HG03342 (cell line): Measurements from ENCODE around the gene CLEC18B.
A peak's percentile ranks its signal among the peaks of the same experiment; 100 is the strongest.
"Not testable (repeated sequence)": the region's sequence is repeated elsewhere in the genome, so short reads cannot be mapped to it uniquely, and the experiment has no call there.

Experiments
- ATAC-seq: cut with Tn5 transposase; IDR thresholded peaks from one replicate; pipeline ENCODE4 v1.9.1; 2021; ENCODE audit warnings: mild to moderate bottlenecking, moderate library complexity; ENCODE audit not compliant: unreplicated experiment

The CLEC18B gene

DNA sequence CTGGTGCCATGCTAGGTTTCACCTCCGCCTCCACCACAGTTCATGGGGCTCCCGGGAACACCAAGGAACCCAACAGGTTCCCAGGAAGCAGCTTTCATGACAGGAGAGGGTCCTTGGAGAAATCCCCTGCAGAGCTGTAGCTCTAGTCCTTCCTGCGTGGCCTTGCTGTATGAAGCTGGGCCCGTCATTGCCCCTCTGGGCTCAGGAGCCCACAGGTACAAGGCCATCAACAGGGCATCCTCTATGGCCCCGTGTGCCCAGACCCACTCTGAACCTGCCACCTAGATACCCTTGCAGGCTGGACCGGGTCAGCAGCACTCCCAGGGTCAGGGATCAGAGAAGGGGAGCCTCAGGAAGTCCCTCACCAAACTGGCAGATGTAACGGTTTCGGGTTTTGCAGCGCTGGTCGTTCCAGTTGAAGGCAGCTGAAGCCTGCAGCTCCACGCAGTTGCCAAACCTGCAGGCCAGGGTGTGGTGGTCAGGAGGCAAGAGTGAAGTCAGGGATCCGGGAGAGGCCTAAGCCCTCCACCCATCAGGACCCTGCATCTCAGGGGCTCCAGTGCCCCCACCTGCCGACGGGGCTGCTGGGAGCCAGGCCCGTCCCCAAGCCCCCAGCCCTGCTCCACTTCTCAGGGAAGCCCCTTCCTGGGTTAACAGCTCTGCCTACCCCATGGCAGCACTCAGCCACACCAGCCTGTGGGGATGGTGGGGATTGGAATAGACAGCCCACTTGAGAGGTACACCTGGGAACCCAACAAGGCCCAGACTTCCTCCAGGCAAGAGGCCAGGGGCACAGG, 11.9 kb downstream of the CLEC18B start:
- not testable (repeated sequence) for ATAC-seq

DNA sequence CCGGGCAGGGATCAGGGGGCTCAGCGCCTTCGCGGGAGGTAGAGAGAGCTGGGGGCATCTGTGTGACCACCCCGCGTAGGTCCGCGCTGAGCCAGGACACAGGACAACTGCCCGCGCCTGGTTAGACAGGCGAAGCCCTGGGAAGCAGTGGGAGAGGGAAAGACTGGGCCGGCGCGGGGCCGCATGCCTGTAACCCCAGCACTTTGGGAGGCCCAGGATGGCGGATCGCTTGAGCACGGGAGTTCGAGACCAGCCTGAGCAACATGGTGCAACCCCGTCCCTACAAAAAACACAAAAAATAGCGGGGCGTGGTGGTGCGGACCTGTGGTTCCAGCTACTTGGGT, 13.9 kb downstream of the CLEC18B start:
- ATAC-seq, result not testable (repeated sequence)

DNA sequence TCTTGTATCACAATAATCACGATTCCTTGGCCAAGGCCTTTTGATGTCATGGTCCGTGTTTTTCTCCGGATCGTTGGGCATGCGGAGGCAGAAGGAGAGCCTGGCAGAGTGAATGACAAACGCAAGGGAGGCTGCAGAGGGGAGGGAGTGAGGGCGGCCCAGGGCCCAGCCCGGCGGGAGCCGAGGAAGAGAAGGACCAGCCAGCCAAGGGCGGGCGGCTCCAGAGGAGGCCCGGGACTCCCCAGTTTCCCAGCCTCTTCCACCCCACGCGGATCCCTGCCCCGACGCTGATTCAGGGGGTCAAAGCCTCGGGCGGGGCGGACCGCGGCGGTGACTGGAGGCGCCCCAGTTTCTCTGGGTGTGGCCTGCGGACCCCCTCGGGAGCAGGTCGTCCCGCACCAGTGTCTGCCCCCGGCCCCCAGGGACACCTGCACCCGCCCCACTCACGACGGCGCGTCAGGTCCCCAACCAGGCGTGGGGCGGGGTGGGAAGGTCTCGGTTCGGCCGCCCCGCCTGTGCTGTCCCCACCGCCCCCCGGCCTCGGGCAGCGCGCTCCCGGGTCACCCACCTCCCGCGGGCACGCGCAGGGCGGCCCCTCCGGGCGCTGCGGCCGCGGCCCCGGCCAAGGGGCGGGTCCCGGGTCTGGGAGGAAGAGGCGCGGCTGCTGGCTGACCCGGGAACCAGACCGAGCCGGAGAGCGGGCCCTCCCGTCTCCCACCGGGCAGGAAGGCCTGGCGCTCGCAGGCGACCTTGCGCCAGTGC, 14.5 kb downstream of the CLEC18B start:
- ATAC-seq, result not testable (repeated sequence)

DNA sequence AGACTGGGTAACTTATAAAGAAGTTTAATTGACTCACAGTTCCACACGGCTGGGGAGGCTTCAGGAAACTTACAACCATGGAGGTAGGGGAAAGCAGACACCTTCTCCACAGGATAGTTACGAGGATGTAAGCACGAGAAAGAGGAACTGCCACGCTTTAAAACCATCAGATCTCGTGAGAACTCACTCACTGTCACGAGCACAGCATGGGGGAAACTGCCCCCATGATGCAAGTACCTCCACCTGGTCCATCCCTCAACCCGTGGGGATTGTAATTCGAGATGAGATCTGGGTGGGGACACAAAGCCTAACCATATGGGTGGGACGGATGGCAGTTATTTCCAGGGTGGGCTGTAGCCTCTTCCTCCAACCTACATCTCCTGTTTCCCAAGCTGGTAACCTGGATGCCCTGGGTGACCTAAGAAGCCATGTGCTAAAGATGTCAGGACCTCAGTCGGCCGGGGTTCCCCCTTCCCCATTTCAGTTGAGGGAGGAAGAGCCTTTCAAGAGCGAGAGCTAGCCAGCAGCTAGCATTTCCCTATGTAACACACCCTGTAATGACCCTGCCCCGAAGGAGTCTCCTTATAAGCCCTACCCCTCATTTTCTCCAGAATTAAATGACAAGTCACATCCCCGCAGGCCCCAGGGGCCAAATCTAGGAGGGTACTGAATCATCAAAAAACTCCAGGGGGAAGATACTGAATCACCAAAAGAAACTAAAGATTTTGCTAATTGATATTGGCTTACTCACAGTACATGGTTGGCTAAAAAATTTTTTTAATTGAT, 16.9 kb downstream of the CLEC18B start:
- not testable (repeated sequence) for ATAC-seq

DNA sequence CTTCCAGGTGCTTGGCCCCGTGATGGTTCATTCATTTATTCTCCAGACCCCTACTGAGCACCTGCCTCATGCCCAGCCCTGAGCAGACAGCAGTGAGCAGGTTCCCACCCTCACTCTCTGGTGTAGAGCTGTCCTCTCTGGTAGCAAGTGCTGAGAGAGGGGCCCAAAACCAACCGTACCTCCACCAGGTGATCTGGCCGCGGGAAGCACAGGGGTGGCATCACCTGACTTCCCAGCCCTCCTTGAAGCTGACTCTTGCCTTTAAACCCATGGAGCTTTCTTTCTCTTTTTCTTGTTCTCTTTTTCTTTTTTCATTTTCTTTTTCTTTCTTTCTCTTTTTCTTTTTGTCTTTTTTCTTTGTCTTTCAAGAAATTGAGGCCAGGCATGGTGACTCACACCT, 21.0 kb downstream of the CLEC18B start:
- ATAC-seq, result not testable (repeated sequence)

DNA sequence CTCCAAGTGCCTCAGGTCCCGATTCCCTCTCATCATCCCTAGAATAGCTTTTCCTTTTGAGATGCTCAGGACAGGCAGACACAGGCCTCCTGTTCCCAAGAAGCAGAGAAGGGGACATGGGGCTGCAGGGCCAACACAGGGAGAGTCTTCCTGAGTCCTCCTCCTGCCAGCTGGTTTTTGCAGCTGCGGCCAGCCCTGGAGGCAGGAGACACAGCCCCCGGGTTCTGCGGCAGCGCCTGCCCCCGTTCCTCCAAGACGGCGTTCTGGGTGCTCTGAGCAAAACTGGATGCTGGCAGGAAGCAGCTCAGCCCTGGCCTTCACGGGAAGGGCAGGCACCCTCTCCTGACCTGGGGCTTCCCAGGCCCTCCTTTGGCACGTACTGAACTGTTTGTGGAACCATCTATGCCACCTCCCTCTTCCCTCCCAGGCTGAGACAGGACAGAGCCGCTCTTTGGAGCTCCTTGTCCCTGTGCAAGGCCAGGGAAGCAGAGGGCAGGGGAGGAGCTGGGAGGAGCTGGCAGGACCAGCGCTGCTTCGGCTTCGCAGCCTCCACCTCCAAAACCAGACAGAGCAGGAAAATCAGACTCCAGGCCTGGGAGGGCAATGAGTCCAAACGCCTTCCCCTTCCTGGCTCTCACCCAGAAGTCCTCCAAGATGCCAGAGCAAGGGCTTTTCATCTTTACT, 22.9 kb downstream of the CLEC18B start:
- ATAC-seq, result not testable (repeated sequence)

DNA sequence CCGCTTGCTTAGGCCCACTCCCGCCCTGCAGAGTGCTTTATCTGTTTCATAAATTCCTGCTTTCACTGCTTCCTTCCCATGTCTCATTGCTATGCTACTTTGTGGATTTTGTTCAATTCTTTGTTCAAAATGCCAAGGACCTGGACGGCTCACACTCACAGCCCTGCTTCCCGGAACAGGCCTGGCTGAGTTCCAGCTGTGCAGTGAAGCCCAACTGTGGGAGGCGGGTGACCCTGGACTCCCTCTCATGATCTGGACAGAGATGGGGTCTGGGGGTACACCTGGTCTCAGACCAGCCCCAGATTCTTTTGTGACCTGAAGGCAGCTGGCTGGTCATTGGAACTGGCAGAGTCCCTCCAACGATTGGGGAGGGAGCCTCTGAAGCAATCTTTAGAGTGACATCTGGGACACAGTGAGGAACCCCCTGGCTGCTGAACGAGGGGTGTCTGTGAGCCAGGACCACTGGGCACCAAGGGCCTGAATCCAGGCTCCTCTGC, 24.7 kb downstream of the CLEC18B start:
- not testable (repeated sequence) for ATAC-seq

DNA sequence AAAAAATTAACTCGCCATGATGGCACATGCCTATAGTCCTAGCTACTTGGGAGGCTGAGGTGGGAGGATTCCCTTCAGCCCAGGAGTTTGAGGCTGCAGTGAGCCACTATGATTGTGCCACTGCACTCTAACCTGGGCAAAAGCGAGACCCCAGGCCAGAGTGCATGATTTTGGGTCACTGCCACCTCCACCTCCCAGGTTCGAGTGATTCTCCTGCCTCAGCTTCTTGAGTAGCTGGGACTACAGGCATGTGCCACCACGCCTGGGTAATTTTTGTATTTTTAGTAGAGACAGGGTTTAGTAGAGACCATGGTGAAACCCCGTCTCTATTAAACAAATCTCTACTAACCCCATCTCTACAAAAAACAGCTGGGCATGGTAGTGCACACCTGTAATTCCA, 26.7 kb downstream of the CLEC18B start:
- not testable (repeated sequence) for ATAC-seq

DNA sequence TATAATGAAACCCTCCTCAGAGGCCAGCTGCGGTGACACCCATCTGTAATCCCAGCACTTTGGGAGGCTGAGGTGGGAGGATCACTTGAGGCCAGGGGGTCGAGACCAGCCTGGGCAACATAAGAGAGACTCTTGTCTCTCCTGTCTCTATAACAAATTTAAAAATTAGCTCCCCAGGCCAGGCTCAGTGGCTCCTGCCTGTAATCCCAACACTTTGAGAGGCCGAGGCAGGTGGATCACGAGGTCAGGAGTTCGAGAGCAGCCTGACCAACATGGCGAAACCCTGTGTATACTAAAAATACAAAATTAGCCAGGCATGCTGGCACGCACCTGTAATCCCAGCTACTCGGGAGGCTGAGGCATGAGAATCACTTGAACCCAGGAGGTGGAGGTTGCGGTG, 27.1 kb downstream of the CLEC18B start:
- not testable (repeated sequence) for ATAC-seq

DNA sequence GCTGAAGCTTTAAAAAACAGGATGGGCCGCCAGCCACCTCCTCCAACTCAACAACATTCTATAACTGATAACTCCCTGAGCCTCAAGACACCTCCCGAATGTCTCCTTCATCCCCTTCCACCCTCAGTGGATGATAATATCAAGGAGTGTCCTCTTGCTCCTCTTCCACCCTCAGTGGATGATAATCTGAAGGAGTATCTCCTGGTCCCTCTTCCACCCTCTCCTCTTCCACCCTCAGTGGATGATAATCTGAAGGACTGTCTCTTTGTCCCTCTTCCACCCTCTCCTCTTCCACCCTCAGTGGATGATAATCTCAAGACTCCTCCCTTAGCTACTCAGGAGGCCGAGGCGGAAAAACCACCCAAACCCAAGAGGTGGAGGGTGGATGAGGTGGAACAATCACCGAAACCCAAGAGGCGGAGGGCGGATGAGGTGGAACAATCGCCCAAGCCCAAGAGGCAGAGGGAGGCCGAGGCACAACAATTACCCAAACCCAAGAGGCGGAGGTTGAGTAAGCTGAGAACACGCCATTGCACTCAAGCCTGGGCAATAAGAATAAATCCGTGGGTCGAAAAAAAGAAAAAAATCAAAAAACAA, 29.7 kb downstream of the CLEC18B start:
- not testable (repeated sequence) for ATAC-seq

DNA sequence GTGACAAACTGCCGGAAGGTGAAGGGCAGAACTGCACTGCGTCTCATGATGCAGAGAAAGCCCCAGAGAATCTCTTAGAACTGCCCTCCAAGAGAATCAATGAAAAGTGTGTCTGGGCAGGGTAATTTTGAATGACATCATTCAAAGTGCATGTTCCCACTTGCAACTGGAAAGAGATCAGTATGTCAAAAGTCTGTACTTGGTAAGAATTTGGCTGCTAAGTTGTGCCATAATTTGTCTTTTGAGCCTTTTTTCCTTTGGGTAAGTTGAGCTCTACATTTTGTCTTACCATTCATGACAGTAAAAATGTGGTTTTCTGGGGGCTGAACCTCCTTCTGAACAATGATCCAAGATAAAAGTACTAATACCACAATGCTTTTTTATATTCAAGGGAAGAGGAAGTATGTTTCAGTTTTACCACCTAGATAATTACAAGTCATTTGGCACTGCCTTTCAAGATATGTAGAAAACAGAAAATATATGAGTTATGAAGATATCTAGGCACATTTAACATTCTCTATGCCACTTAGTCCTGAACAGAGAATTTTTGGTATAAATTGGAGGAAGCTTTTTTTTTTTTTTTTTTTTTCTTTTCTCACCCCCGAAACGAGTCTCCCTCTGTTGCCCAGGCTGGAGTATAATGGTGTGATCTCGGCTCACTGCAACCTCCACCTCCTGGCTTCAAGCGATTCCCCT, 38.8 kb downstream of the CLEC18B start:
- ATAC-seq, result not testable (repeated sequence)

DNA sequence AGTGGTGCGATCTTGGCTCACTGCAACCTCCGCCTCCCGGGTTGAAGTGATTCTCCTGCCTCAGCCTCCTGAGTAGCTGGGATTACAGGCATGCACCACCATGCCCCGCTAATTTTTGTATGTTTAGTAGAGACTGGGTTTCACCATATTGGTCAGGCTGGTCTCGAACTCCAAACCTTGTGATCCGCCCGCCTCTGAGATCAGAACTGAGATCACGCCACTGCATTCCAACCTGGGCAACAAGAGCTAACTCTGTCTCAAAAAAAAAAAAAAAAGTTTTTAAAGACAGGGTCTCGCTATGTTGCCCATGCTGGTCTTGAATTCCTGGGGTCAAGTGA, 47.5 kb downstream of the CLEC18B start:
- not testable (repeated sequence) for ATAC-seq

DNA sequence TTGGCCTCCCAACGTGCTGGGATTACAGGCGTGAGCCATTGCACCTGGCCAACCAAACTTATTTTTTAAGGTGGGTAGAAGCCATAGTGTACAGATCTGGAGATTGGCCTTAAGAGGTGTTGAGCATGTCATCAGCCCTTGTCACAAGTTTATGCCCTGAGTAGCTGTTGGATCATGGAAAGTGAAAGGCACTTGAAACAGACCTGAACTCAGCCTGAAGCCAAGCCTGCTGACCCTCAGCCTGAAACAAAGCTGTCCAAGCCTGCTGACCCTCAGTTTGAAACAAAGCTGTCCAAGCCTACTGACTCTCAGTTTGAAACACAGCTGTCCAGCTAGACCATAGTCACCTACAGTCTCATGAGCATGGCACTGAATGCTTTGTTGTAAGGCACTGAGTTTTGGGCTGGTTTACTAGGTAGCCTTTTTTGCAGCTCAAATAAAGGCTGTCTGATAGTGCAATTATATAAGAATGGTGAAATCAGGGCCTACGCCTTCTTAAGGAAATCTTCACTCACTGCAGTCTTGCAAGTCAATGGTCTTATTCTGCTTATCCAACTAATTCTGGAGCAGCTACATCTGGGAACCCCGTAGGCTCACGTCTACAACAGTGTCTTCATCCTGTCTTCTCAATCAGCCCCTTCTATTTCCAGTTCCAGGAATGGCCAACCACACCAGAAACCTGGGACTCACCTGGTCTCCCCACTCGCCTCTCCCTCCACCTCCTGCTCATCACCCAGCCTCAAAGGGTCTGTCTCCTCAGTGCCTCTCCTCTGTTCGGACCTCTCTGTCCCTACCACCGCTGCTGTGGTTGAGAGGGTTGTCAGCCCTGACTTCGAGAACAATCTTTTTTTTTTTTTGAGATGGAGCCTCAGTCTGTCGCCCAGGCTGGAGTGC, 48.1 kb downstream of the CLEC18B start:
- ATAC-seq, result no peak

DNA sequence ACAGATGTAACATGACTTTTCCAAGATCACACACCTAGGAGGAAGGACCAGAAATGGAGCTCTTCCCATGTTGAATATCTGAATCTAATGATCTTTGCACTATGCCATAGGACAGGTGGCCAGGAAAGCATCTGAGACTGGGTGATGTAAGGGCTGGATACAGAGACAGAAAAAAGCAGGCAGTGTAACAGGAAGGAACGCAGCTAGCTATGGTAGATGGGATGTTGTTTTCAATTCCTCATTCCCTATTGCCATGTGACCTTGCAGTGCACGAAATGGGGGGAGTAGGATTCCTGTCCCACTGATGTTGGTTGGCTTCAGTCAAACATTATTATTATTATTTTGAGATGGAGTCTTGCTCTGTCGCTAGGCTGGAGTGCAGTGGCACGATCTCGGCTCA, 48.9 kb downstream of the CLEC18B start:
- ATAC-seq, result no peak

DNA sequence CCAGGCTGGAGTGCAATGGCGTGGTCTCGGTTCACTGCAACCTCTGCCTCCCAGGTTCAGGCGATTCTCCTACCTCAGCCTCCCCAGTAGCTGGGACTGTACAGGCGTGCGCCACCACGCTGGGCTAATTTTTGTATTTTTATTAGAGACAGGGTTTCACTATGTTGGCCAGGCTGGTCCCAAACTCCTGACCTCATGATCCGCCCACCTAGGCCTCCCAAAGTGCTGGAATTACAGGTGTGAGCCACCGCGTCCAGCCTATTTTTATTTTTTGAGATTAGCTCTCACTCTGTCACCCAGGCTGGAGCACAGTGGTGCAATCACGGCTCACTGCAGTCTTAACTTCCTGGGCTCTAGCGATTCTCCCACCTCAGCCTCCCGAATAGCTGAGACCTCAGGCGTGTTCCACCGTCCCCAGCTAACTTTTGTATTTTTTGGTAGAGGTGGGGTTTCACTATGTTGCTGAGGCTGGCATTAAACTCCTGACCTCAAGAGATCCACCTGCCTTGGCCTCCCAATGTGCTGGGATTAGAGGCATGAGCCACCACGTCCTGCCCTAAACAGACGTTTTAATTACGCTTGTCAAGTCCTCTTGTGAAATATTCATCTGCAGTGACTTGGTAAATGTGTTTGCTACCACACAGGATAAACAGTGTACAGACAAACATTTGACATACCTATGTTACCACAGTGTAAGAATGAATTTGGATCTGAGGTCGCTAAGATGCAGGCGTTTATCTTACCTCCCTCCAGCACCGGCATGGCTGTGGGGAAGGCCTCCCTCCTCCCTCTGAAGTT, 50.7 kb downstream of the CLEC18B start:
- not testable (repeated sequence) for ATAC-seq

DNA sequence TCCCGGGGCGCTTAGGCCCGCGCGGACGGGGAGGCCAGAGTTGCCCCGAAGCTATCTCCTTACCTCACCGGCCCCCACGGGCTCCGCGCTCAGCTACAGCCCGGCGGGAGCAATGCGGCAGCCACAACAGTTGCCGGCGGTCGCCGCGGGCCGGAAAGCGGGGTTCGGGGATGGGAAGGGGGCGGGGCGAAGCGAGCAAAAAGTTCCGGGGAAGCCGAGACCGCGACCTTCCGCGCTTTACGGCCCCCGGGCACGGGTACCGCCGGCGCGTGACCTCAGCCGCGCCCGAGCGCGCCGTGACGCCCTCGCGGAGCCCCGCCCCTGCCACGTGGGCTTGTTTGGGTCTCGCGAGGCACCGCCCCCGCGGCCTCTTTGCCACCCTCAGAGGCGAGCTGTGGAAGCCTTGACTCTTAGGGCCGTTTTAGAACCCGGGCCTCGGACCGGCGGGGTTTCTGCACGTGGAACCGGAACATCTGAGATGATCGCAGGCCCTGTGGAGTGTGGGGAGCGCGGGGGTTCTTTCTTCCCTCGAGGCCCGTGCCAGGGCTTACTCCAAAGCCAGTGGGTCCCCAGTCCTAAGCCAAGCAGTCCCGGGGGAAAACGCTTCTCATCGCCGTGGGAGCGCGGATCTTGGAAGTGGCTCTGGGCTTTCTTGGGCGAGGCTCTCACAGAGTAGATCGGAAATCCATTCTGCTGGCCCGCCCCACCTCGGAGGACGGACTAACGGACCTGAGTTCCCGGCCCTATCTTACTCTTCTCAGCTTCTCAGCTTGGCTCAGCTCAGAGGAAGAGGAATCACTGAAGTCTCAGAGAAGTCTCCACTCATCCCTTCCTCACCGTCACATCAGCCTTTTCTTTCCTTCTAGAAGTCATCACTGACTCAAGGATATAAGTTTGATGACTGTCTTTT, 53.0 kb downstream of the CLEC18B start:
- ATAC-seq, result peak; percentile 94

DNA sequence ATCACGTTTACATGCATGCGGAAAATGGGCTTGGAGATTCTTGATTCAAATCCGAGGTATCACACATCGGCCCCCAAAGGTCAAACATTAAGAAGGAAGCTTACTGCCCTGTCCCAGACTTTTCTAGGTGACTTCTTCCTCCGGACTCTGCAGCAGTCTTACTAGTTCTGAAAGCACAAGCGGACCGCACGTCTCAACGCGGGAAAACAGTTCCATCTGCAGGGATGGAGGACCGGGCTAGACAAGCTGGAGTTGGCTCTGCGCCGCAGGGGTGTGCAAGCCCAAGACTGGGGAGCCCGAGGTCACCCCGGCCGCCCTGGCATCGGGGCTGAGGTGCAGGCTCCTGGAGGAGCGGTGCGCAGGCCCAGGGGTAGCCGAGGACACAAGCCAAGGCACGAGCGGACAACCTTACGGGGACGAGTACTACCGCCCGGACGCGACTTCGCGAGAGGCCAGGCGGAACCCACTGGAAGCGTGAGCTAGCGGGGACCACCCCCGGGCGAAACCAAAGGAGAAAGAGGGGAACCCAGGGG, 53.7 kb downstream of the CLEC18B start:
- ATAC-seq, result peak; percentile 38
